Parathyroid adenoma (tissue), 2 donors: Measurements from ENCODE around the gene S100P.

Source experiments
- H2AFZ ChIP-seq: fragments of 300-600 bp; sonication (generic); one replicate; pipeline ENCODE4 v1.7.0; 2017; ENCODE audit warnings: antibody characterized with exemption, mild to moderate bottlenecking
- H3K27ac ChIP-seq: fragments of 300-600 bp; sonication (generic); one replicate; pipeline ENCODE4 v1.7.0; 2017
- H3K27me3 ChIP-seq: fragments of 300-600 bp; sonication (generic); one replicate; pipeline ENCODE4 v1.7.0; 2017; ENCODE audit warnings: low read length; ENCODE audit not compliant: control insufficient read depth, insufficient read depth
- H3K36me3 ChIP-seq: fragments of 300-600 bp; sonication (generic); one replicate; pipeline ENCODE4 v1.7.0; 2017; ENCODE audit warnings: low read length; ENCODE audit not compliant: control insufficient read depth, insufficient read depth
- H3K4me1 ChIP-seq: fragments of 300-600 bp; sonication (generic); one replicate; pipeline ENCODE4 v1.7.0; 2017; ENCODE audit warnings: control low read depth
- H3K4me2 ChIP-seq: fragments of 300-600 bp; sonication (generic); one replicate; pipeline ENCODE4 v1.7.0; 2017; ENCODE audit warnings: low read length
- H3K4me3 ChIP-seq: fragments of 300-600 bp; sonication (generic); one replicate; pipeline ENCODE4 v1.7.0; 2017; ENCODE audit warnings: low read depth, low read length
- H3K79me2 ChIP-seq: fragments of 300-600 bp; sonication (generic); one replicate; pipeline ENCODE4 v1.7.0; 2017; ENCODE audit warnings: control low read depth
- H3K9ac ChIP-seq: fragments of 300-600 bp; sonication (generic); one replicate; pipeline ENCODE4 v1.7.0; 2017; ENCODE audit warnings: mild to moderate bottlenecking
- H3K9me3 ChIP-seq: fragments of 300-600 bp; sonication (generic); one replicate; pipeline ENCODE4 v1.7.0; 2017; ENCODE audit warnings: low read length; ENCODE audit not compliant: control insufficient read depth
- TF ChIP-seq, protein P1 (sequence below): fragments of 300-600 bp; sonication (generic); IDR thresholded peaks from one replicate; pipeline ENCODE4 v1.7.0; 2017; ENCODE audit warnings: antibody characterized with exemption, mild to moderate bottlenecking
- donor health status: primary hyperparathyroidism.

The S100P gene

DNA sequence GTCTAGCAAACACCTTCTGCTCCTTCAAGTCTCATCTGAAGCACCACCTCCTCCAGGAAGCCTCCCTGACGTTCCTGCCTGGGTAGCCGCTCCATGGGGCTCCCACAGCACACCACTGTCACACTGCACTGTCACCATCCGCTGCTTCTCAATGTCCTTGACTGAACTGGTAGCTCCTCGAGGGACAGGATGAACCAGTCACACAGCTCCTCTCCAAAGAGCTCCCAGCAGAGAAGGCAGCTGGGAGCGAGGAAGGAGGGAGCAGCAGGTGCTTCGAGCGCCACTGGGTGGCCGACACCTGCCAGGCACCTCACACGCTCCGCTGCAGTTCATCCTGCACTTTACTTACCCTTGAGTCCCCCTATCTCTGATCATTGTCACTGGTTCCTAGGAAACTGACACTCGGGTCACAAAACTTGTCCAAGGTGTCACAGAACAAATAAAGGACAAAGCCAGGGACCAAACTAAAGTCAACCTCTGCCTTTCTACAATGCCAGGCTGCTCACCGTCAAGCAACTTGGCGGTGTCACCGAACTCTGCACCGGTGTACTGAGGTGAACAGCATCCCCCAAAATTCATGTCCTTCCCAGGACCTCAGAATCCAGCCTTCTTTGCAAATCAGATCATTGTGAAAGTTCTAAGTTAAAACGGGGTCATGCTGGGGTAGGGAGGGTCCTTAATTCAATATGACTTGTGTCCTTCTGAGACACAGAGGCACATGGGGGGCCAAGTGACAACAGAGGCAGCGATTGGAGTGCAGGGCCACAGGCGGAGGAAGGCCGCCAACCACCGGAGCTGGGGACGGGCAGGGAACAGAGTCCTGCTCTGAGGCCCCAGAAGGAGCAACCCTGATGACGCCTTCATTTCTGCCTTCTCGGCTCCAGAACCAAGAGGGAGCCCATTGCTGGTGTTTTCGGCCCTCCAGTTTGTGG, 5.5 kb upstream of the S100P start:
- no peak overlapping the region for H3K27ac ChIP-seq
- no peaks in the 10 kb centered on the region for H3K4me1 ChIP-seq
- no peak overlapping the region for H3K4me2 ChIP-seq
- H3K27me3 ChIP-seq = no peaks in the 10 kb centered on the region
- no peak overlapping the region for H3K9ac ChIP-seq
- peaks cover 2% of the 10 kb centered on the region for H3K79me2 ChIP-seq
- no peaks in the 10 kb centered on the region for H3K9me3 ChIP-seq
- no peak overlapping the region for H2AFZ ChIP-seq
- no peak overlapping the region for H3K4me3 ChIP-seq
- TF ChIP-seq, protein P1, sequence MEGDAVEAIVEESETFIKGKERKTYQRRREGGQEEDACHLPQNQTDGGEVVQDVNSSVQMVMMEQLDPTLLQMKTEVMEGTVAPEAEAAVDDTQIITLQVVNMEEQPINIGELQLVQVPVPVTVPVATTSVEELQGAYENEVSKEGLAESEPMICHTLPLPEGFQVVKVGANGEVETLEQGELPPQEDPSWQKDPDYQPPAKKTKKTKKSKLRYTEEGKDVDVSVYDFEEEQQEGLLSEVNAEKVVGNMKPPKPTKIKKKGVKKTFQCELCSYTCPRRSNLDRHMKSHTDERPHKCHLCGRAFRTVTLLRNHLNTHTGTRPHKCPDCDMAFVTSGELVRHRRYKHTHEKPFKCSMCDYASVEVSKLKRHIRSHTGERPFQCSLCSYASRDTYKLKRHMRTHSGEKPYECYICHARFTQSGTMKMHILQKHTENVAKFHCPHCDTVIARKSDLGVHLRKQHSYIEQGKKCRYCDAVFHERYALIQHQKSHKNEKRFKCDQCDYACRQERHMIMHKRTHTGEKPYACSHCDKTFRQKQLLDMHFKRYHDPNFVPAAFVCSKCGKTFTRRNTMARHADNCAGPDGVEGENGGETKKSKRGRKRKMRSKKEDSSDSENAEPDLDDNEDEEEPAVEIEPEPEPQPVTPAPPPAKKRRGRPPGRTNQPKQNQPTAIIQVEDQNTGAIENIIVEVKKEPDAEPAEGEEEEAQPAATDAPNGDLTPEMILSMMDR = no peak
- H3K36me3 ChIP-seq = no peaks in the 10 kb centered on the region

- Histone ChIP-seq H3K27me3 (no peaks in the 10 kb centered on the region), H2AFZ (no peak overlapping the region), H3K9ac (no peak overlapping the region), H3K9me3 (no peaks in the 10 kb centered on the region), H3K4me1 (no peaks in the 10 kb centered on the region), H3K27ac (no peak overlapping the region), H3K36me3 (no peaks in the 10 kb centered on the region), H3K79me2 (peaks cover 2% of the 10 kb centered on the region), H3K4me3 (no peak overlapping the region), H3K4me2 (no peak overlapping the region)
- TF ChIP-seq, protein P1 = no peak
Observed at GRCh38 chr4:6688879-6689505, 4.7 kb upstream of the S100P start.

DNA sequence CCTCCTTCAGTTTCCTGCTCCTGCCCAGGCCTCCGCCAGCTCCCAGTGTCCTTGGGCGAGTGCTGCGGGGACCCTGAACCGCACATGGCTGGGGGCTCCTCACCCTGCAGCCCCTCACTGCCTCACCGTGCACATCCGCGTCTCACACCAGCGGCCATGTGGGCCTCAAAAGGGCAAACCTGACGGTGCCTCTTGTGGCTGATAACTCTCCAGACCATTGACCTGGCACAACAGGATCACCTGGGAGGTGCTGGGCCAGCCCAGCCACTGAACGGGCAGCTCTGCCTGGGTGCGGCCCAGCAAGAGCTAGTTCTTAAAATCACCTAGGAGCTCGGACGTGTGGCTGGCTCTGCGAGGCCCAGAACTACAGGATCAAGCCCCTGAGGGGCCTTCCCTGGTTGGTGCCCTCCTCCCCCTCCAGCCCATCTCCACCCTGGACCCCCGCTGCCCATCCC, 4.1 kb upstream of the S100P start:
- Histone ChIP-seq H3K9ac (no peak overlapping the region), H3K4me3 (no peak overlapping the region)

DNA sequence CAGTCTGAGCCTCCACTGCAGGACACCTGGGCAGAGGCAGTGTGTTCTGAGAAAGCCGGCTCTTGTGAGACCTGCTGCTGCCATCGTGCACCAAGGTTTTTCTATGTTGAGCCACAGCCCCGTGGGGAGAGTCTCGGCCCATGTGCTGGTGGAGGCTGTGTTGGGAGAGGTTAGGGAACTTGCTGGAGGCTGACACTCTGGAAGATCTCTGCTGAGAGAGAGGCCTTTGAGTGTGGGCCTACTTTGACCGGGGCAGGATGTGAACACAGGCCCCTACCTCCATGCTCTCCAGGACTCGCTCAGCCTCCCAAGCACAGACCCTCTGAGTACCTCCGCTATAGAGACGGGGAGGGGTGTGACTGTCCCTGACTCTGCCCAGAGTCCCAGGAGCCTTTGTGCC, 1.3 kb upstream of the S100P start:
- H3K79me2 ChIP-seq = peaks cover 2% of the 10 kb centered on the region

More for the DNA sequence above, 4.1 kb upstream of the S100P start:
- H3K27me3 ChIP-seq = no peaks in the 10 kb centered on the region
- H3K36me3 ChIP-seq = no peaks in the 10 kb centered on the region
- H2AFZ ChIP-seq = no peak overlapping the region
- H3K9me3 ChIP-seq = no peaks in the 10 kb centered on the region
- H3K79me2 ChIP-seq = peaks cover 2% of the 10 kb centered on the region
- no peaks in the 10 kb centered on the region for H3K4me1 ChIP-seq
- H3K4me2 ChIP-seq = no peak overlapping the region
- TF ChIP-seq, protein P1 = no peak
- no peak overlapping the region for H3K27ac ChIP-seq

More for the DNA sequence above, 1.3 kb upstream of the S100P start:
- TF ChIP-seq, protein P1 = no peak
- Histone ChIP-seq H3K27me3 (no peaks in the 10 kb centered on the region), H3K36me3 (no peaks in the 10 kb centered on the region), H3K4me2 (no peak overlapping the region), H3K9ac (no peak overlapping the region), H3K4me1 (peaks cover 20% of the 10 kb centered on the region), H3K9me3 (no peaks in the 10 kb centered on the region), H3K27ac (no peak overlapping the region), H2AFZ (no peak overlapping the region), H3K4me3 (no peak overlapping the region)
